IPS DF 19.7 (cell line): ENCODE measurements around the gene MRC1.

Source experiments
- DNase-seq: peaks from one replicate; pipeline ENCODE4 v3.0.0-alpha.2; 2013; ENCODE audit warnings: low read depth, low spot score

The MRC1 gene

GRCh38 chr10:17808971-17809841 lies at the start of gene MRC1:
Gene MRC1, plus strand, starts transcription at chr10:17809348. Its CDS starts 118 bp downstream, at chr10:17809466.
- no peak for DNase-seq

GRCh38 chr10:17764142-17764541 lies 45.0 kb upstream of the MRC1 start:
- DNase-seq = peak; percentile 38

GRCh38 chr10:17765602-17766001 lies 43.5 kb upstream of the MRC1 start:
- no peak for DNase-seq

GRCh38 chr10:17766731-17767130 lies 42.4 kb upstream of the MRC1 start:
- no peak for DNase-seq

- DNase-seq = no peak
These were observed 40.7 kb upstream of the MRC1 start for GRCh38 chr10:17768496-17768895.

- DNase-seq = no peak
These were observed 40.2 kb upstream of the MRC1 start for GRCh38 chr10:17768957-17769356.

- DNase-seq = no peak
These were observed 38.1 kb upstream of the MRC1 start for GRCh38 chr10:17771017-17771416.

- DNase-seq = no peak
These were observed 29.4 kb upstream of the MRC1 start for GRCh38 chr10:17779784-17780183.

GRCh38 chr10:17780727-17781126 lies 28.4 kb upstream of the MRC1 start:
- no peak for DNase-seq

GRCh38 chr10:17781856-17782255 lies 27.3 kb upstream of the MRC1 start:
- DNase-seq = no peak

- DNase-seq = no peak
These were observed 26.1 kb upstream of the MRC1 start for GRCh38 chr10:17782921-17783665.

- no peak for DNase-seq
These were observed 25.4 kb upstream of the MRC1 start for GRCh38 chr10:17783751-17784150.

- no peak for DNase-seq
These were observed 24.5 kb upstream of the MRC1 start for GRCh38 chr10:17784688-17785087.

GRCh38 chr10:17785276-17785930 lies 23.7 kb upstream of the MRC1 start:
- no peak for DNase-seq

GRCh38 chr10:17787087-17787961 lies 21.8 kb upstream of the MRC1 start:
- DNase-seq = peak; percentile 81

- DNase-seq = no peak
These were observed 20.5 kb upstream of the MRC1 start for GRCh38 chr10:17788646-17789045.

GRCh38 chr10:17789396-17789795 lies 19.8 kb upstream of the MRC1 start:
- DNase-seq = no peak

- DNase-seq = no peak
These were observed 18.5 kb upstream of the MRC1 start for GRCh38 chr10:17790651-17791050.

- no peak for DNase-seq
These were observed 16.2 kb upstream of the MRC1 start for GRCh38 chr10:17792991-17793390.

GRCh38 chr10:17793823-17794644 lies 15.1 kb upstream of the MRC1 start:
- DNase-seq = no peak
